Activated CD8-positive, alpha-beta memory T cell treated with anti-CD3 and anti-CD28 coated beads for 48 hours (primary cell): ENCODE data around the gene RYK.

Source experiments
- DNase-seq, 3 experiments: peaks; one replicate each; pipeline ENCODE4 v3.0.0-alpha.2; 2020; ENCODE audit warnings: low read depth in 2 of 3, low spot score in 2 of 3

Gene RYK

DNA sequence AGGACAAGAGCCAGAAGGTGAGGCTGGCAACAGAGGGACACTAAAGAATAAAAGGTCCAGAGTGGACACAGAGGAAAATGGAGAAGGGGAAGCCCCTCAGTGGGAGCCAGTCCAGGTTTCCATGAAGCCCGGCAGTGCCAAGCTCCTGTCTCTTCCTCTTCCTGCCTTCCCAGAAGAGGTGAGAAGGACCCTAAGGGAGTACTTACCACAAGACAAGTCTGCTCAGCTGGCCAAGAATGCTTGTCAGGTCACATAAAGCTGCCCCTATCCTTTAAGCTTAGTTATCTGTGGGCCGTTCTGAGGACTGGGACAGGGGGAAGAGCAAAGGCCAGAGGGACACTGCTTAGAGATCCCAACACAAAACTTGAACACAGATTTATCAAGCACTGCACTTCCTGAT, 100.2 kb downstream of the RYK start:
- no peak for DNase-seq

DNA sequence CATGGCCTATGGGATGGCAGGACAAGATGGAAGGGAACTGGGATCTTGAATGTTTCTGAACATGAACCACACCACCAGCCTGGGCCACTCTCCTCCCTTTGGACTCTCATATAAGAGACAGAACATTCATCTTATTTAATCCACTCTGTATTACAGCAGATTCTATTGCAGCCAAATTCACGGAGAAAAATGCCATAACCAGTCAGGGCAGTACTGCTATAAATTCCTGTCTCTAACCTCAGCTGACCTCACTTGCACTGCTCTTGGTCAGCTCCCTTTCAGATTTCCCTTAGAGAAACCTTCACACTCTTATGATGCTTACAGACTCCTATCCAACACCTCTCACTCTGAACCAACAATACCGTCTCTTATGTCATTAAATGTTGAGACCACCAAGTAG, 101.4 kb downstream of the RYK start:
- no peak for DNase-seq

DNA sequence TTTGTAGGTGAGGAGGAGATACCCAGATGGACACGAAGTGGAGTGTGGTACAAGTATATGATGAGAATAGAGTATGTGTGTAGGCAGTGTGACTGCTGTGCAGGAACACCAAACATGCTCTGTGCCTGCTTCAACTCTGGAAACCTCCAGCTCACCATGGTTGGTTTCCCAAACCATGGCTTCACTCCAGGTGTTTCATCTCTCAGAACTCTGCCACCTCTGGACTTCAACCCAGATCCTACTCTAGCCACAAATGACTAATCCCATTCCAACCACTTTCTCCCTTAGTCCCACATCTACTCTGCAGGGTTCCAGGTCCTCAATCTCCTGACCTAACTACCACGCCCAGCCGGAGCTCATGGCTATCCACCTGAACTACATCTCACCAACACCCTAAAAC, 102.1 kb downstream of the RYK start:
- DNase-seq = no peak

DNA sequence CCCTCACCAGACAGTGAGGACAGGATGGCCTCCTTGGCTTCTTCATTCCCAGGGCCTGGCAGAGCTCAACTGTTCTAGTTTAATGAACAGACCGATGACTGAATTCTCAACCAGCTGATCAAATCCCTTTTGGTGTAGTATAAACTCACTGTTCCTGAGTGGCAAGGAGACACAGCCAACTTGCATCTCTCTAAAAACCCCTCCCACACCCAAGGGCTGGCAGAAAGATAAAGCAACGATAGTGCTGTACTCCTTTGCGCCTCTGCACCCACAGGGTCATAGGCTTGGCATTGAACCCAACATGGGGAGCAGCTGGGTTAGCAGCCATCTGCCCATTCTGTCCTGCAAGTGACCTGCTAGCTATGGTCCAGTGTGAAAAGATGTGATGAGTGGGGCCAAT, 103.2 kb downstream of the RYK start:
- no peak for DNase-seq

DNA sequence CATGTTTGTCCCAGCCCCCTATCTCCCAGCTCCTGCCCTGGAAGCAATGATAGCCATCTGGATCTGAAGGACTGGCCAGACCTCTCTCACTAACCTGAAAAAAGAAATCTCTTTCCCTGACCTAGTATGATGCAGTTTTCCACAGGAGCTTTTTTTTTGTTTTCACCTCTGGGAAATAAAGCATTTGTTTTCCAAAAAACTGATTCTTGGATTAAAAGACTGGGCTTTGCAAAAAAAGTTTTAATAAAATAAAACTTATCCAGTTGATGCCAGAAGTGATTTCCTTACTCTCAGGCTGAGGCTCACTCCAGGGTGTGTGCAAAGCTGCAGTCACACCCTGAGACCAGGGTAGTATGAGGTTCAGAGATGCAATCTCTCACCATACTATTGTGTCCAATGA, 104.0 kb downstream of the RYK start:
- no peak for DNase-seq

DNA sequence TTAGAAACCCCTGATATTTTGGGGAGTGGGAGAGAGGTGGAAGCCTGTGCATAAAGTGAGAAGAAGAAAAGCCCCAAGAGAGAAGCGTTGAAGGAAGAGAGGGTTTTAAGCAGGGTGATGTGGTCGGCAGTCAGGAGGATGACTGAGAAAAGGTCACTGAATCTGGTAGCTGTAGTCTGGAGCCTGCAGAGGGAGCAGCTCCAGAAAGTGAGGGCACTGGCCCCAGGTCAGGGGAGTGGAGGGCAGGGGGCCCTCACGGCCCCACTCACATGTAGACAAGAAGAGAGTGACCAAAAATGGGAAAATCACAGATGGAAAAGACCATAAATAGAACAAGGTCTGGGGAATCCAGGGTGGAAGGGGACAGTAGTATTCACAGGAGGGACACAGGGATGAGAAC, 105.5 kb downstream of the RYK start:
- DNase-seq = no peak

DNA sequence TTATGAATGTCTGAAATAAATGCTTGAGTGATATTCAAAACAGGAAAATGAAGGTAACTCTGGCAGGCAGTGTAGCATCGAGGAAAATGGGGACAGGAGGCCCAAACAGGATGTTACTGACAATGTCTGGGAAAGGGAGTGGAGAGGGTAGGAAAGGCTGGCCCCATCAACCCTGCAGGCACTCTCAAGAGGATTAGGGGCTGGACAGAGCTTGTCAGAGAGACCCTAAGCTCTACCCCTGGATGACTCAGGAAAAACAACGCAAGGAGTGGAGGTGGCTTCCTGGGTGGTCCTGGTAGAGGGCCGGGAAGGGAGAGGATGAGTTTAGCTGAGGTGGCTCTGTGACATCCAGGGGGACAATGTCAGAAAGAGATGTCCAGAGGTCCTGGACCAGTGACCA, 106.0 kb downstream of the RYK start:
- DNase-seq = no peak

DNA sequence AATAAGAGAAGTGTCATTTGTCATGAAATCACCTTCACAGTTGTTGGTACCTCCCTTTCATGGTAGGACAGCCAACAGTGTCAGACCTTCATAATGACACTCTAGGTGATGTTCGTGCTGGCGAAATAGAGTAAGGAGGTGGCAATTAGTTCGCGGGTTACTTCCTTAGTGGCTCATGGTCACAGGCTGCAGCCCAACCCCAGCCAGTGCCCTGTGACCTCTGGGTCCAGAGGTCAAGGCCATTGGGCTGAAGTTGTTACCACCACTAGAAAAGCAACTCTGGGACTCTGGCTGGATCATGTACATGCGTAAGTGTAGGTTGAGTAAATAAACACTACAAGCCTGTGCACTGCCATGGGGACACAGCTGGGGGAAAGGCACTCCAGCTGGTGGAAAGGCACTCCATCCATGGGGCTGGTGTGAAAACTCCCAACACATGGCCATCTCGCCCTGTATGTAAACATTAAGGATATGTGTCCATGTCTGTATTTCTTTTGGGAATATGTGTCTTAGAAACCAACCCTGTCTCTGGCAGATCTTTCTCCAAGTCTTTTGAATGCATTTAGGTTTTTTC, 106.7 kb downstream of the RYK start:
- no peak for DNase-seq

DNA sequence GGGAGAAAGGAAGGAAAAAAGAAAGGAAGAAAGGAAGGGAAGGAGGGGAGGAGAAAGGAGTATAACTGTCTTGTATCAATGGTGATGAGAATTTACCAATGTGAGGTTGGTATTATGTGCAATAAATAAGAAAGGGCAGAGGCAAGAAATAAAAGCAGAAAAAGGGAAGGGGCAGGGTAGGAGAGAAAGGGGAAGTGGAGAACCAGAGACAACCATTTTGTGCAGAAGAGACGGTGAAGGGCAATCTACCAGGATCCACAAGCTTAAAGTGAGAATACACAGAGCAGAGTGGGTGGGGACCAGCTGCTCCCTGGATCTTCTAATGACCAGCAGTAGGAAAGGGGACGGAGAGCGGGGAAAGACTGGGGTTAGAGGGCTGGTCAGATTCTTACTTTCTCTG, 114.1 kb downstream of the RYK start:
- DNase-seq = no peak

DNA sequence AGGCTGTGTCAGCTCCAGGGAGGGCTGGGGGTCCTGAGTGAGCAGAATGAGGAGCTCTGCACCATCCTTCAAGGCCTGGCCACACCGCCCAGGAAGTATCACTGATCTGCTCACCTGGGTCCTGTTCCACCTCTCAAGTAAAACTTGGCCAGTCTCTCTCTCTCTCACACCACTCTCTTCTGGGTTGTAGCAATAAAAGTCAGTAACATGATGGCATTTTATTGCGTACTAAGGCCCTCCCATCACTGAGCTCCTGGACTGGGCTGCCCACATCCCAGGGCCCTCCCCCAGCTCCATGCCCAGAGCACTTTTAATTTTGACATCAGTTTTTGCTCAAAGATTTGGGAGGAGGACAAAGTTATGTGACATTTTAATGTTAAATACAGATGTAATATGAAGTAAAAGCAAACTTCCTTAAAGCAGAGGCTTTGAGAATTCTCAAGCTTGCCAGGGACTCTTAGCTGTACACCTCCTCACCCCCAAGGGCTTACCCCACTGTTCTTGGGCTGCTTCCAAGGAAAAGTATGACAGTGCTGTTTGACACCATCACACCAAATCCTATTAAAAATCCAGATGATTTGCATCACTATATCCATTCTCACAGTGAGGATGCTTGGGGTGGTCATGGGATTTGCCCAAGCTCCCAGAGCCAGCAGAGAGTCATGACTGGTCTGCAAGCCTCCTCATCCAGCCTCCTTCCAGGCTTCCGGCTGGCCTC, 115.8 kb downstream of the RYK start:
- no peak for DNase-seq

DNA sequence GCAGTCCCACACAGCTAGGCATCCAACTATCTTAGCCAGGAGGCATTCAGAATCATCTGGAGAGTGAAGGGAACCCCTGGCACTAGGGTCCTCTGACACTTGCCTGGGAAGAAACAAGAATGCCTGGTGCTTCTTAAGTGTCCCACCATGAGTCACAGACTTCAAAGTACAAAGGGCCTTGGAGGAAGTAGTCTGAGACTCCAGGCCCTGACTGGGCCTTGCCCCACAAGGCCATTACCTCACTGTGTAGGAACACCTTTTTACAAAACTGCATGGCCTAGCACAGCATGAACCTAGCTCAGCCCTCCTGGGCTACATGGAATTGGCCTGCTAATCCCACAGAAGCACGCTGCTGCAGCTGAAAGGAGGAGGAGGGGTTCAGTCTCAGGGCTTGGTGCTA, 116.4 kb downstream of the RYK start:
- DNase-seq = no peak

DNA sequence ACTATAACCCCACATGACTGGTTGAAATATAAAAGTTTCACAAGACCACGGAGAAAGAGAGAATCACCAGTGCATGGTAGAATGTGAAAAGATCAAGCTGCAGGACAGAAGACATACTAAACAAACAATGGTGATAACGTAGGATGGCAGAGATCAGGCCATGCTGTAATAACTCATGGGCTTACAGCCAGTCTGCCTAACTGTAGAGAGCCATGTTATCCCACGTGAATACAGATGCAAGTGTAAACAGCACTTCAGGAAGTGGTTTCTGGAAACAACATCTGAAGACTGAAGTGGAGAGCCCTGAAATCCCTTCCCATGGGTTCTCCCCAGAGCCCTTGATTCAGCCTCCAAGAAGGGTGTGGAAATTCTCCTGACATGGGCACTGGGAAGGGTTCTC, 117.7 kb downstream of the RYK start:
- DNase-seq = no peak

DNA sequence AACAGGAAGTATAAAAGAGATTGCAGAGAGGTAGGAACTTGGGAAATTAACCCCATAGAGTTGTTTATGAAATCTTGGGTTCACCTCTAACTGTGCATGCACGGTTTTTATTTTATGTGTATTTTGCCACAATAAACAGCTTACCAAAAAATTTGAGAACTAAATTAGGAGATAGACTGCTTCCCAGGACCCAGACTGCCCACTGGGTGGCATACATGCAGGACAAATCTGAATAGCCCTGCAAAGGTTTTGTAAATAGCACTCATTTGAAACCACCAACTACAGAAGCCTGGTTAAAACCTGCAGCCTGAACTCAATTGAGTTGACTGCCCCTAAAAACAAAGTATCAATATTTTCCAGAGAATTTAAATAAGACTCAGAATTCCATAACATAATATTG, 124.5 kb downstream of the RYK start:
- no peak for DNase-seq

DNA sequence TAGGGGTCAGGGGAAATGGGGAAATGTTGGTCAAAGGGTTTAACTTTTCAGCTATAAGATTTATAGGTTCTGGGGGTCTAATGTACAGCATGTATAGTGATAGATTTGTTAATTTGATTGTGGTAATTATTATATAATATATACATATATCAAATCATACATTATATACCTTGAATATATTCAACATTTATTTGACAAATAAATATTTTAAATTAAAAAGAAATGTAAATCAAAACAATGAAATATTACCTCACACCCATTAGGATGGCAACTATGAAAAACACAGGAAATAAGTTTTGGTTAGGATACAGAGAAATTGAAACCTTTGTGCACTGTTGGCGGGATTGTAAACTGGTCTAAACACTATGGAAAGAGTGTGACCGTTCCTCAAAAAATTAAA, 135.9 kb downstream of the RYK start:
- DNase-seq = no peak

DNA sequence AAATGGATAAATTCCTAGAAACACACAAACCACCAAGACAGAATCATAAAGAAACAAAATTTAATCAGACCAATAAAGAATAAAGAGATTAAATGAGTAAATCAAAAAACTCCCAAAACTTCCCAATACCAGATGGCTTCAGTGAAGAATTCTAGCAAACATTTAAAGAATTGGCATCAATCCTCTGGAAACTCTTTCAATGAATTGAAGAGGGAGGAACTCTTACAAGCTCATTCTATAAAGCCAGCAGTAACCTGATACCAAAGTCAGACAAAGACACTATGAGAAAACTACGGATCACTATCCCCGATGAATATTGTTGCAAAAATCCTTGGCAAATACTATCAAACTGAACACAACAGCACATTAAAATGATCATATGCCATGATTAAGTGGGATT, 139.0 kb downstream of the RYK start:
- DNase-seq = no peak

DNA sequence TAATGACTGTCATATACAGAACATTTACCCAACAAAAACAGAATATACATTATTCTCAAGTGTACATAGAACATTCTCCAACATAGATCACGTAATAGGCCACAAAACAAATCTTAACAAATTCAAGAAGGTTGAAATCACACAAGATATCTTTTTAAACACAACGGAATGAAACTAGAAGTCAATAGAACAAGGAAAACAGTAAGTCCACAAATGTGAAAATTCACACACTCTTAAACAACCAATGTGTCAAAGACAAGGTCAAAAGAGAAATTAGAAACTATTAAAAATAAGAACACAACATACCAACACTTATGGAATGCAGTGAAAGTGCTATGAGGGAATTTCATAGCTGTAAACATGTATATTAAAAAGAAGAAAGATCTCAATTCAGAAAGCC, 139.7 kb downstream of the RYK start:
- DNase-seq = no peak
